Omental fat pad (tissue), 4 donors: ENCODE data around the gene TIAM2. TPM values are rescaled to one million over a fixed set of nuclear protein-coding genes. Genes with fewer than 3 reads are reported as not detected.

Experiments
- ATAC-seq: fragments of 150-250 bp; one replicate; pipeline ENCODE4 v1.9.1; 2016; ENCODE audit warnings: mild to moderate bottlenecking, moderate library complexity; ENCODE audit not compliant: low FRiP score
- DNase-seq: peaks from one replicate; pipeline ENCODE4 v3.0.0-alpha.2; 2019; ENCODE audit warnings: low spot score
- total RNA-seq, 4 donors: library from RNA; depleted of rRNA; stranded (reverse); fragments of >200 nt; gene quantifications; one replicate each; pipeline ENCODE4 v1.1.0, GENCODE V29; 2016
- TF ChIP-seq, protein P1 (sequence below), 3 donors: fragments of 450-650 bp; IDR thresholded peaks; one replicate each; pipeline ENCODE4 v1.5.1; 2016 to 2017; ENCODE audit warnings: antibody characterized with exemption in 3 of 3, mild to moderate bottlenecking in 3 of 3, moderate library complexity in 2 of 3

The TIAM2 gene
- total RNA-seq, 4 donors from 2014 or later: 4.8 to 10.6 (median 6.4) TPM

GRCh38 chr6:155187994-155188706 is 193.0 kb downstream of the TIAM2 start:
- DNase-seq: no peak
- TF ChIP-seq, protein P1, sequence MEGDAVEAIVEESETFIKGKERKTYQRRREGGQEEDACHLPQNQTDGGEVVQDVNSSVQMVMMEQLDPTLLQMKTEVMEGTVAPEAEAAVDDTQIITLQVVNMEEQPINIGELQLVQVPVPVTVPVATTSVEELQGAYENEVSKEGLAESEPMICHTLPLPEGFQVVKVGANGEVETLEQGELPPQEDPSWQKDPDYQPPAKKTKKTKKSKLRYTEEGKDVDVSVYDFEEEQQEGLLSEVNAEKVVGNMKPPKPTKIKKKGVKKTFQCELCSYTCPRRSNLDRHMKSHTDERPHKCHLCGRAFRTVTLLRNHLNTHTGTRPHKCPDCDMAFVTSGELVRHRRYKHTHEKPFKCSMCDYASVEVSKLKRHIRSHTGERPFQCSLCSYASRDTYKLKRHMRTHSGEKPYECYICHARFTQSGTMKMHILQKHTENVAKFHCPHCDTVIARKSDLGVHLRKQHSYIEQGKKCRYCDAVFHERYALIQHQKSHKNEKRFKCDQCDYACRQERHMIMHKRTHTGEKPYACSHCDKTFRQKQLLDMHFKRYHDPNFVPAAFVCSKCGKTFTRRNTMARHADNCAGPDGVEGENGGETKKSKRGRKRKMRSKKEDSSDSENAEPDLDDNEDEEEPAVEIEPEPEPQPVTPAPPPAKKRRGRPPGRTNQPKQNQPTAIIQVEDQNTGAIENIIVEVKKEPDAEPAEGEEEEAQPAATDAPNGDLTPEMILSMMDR (IDR thresholded peaks at IDR 0.05): no peak
- no peak for ATAC-seq

GRCh38 chr6:155188707-155189496 is 193.8 kb downstream of the TIAM2 start:
- no peak for ATAC-seq
- no peak for DNase-seq
- TF ChIP-seq, protein P1 (IDR thresholded peaks at IDR 0.05): no peak

DNA sequence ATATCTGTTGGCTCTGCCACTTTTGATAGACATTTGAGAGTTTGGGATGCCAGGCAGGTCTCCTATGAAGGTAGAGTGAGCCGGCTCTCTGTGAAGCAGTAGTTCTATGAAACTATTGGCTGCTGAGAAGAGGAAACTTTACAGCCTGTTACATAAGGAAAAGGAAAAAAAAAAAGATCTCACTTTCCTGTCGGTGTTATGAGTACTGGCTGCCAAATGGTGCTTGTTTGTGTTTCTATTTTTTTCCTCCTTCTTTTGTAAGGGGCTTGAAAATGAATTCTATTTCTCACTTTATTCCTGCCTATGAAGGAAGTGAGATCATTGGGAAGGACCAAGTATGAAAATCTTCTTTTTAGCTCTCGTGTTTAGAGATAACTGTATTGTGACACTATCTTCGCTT is 195.6 kb downstream of the TIAM2 start:
- TF ChIP-seq, protein P1 (IDR thresholded peaks at IDR 0.05): no peak
- DNase-seq (no peak), ATAC-seq (no peak)

DNA sequence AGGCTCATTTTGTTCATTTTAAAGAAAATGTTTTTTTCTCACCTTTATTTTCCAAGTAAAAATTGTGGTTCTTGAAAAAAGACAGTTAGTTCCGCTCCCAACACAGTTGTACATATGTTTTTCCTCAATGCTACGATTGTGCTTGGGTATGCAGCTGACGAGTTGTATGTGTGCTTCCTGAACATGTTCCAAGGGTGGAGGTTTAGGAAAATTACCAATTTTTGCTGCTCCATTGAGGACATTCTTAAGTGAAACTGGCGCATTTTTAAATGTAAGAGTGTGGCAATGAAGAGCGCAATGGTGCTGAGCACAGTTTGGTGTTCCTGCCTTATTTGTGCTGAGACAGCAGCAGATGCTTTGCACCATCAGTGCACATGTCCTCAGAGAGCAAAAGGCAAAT is 198.4 kb downstream of the TIAM2 start:
- DNase-seq (no peak), ATAC-seq (no peak)
- TF ChIP-seq, protein P1 (IDR thresholded peaks at IDR 0.05): no peak

GRCh38 chr6:155194399-155194798 is 199.3 kb downstream of the TIAM2 start:
- no peak for DNase-seq
- TF ChIP-seq, protein P1 (IDR thresholded peaks at IDR 0.05): no peak
- ATAC-seq: no peak

- TF ChIP-seq, protein P1 (IDR thresholded peaks at IDR 0.05): no peak
- DNase-seq (no peak), ATAC-seq (no peak)
Observed at GRCh38 chr6:155195903-155196302, 200.8 kb downstream of the TIAM2 start.
